H1 (cell line): Measurements from ENCODE around the gene CFLAR. TPM values are rescaled to one million over a fixed set of nuclear protein-coding genes. Genes with fewer than 3 reads are reported as not detected.
"Not testable (repeated sequence)": the region's sequence is repeated elsewhere in the genome, so short reads cannot be mapped to it uniquely, and the experiment has no call there.

Source experiments
- CTCF ChIA-PET: fragments of 300-600 bp; sonication (Branson Sonifier 250); formaldehyde crosslinking; loops from one replicate; lab custom pipeline; 2021; ENCODE audit not compliant: partially characterized antibody; lab: Charles Lee
- POLR2A ChIA-PET: fragments of 300-600 bp; sonication (Branson Sonifier 250); formaldehyde crosslinking; loops from one replicate; lab custom pipeline; 2021; ENCODE audit warnings: inconsistent platforms; ENCODE audit not compliant: partially characterized antibody; lab: Charles Lee
- DNase-seq, 2 experiments: peaks; one replicate each; pipeline versions ENCODE4 v3.0.0 to v3.0.0-alpha.2; 2010 to 2022; ENCODE audit warnings: low spot score in 2 of 2, low read depth in 1 of 2, mixed read lengths in 1 of 2
- FAIRE-seq: peaks from 2 replicates; lab custom pipeline; 2011; peaks lifted over from hg19 to GRCh38; lab: Jason Lieb, UNC
- H2AFZ ChIP-seq: 2 replicates; pipeline ENCODE4 v1.8.1; 2012; ENCODE audit warnings: low read length, inconsistent platforms
- H2AK5ac ChIP-seq: 2 replicates; pipeline ENCODE4 v1.6.1; 2013; ENCODE audit warnings: low read depth, low read length
- H2BK120ac ChIP-seq: replicated peaks from 2 replicates; pipeline ENCODE3; 2013; ENCODE audit warnings: low read depth, low read length, inconsistent platforms
- H2BK12ac ChIP-seq: 2 replicates; pipeline ENCODE4 v1.6.1; 2013; ENCODE audit warnings: low read depth, low read length
- H2BK15ac ChIP-seq: 2 replicates; pipeline ENCODE4 v1.6.1; 2013; ENCODE audit warnings: low read length
- H2BK20ac ChIP-seq: 2 replicates; pipeline ENCODE4 v1.6.1; 2013; ENCODE audit warnings: low read length
- H2BK5ac ChIP-seq: 2 replicates; pipeline ENCODE4 v1.6.1; 2013; ENCODE audit warnings: low read depth, low read length
- H3K14ac ChIP-seq: 2 replicates; pipeline ENCODE4 v1.6.1; 2013; ENCODE audit warnings: inconsistent platforms; ENCODE audit not compliant: insufficient read length
- H3K18ac ChIP-seq: 2 replicates; pipeline ENCODE4 v1.6.1; 2013; ENCODE audit warnings: low read length; ENCODE audit errors: extremely low read depth
- H3K23ac ChIP-seq: 2 replicates; pipeline ENCODE4 v1.6.1; 2013; ENCODE audit warnings: inconsistent platforms; ENCODE audit not compliant: insufficient read length
- H3K23me2 ChIP-seq: 2 replicates; pipeline ENCODE4 v1.6.1; 2013; ENCODE audit warnings: low read depth, low read length
- H3K27ac ChIP-seq: 2 replicates; pipeline ENCODE4 v1.6.1; 2011; ENCODE audit warnings: low read depth, low read length, inconsistent platforms
- H3K27me3 ChIP-seq, 4 experiments: replicated peaks in 1 of 4; 1 replicate in 1 of 4; 2 replicates in 3 of 4; pipeline versions ENCODE4 v1.6.1 to v1.8.1; 2011 to 2013; ENCODE audit warnings: low read length in 3 of 4, mild to moderate bottlenecking in 3 of 4, inconsistent platforms in 2 of 4, mixed read lengths in 2 of 4, moderate library complexity in 1 of 4; ENCODE audit not compliant: control insufficient read depth in 3 of 4, insufficient read depth in 3 of 4; ENCODE audit errors: extremely low read depth in 1 of 4
- H3K36me3 ChIP-seq, 4 experiments: 2 replicates each; pipeline versions ENCODE4 v1.6.1 to v1.8.1; 2011 to 2013; ENCODE audit warnings: mild to moderate bottlenecking in 4 of 4, low read length in 3 of 4, moderate library complexity in 2 of 4, control low read depth in 1 of 4, inconsistent platforms in 1 of 4; ENCODE audit not compliant: insufficient read depth in 4 of 4, control insufficient read depth in 2 of 4
- H3K4ac ChIP-seq: replicated peaks from 2 replicates; pipeline ENCODE3; 2013; ENCODE audit warnings: low read length, low read depth, mixed read lengths, inconsistent platforms; ENCODE audit not compliant: insufficient read length
- H3K4me1 ChIP-seq, 4 experiments: replicated peaks in 1 of 4; 1 replicate in 1 of 4; 2 replicates in 3 of 4; pipeline versions ENCODE4 v1.6.1 to v1.8.1; 2011 to 2013; ENCODE audit warnings: low read length in 3 of 4, inconsistent platforms in 2 of 4, mixed read lengths in 1 of 4; ENCODE audit not compliant: insufficient read depth in 4 of 4, control insufficient read depth in 3 of 4
- H3K4me2 ChIP-seq, 2 experiments: 2 replicates each; pipeline versions ENCODE4 v1.6.1 to v1.8.1; 2011 to 2013; ENCODE audit warnings: low read depth in 2 of 2, low read length in 2 of 2, control low read depth in 1 of 2, inconsistent platforms in 1 of 2, mild to moderate bottlenecking in 1 of 2; ENCODE audit not compliant: insufficient read depth in 1 of 2
- H3K4me3 ChIP-seq, 4 experiments: fragments of 200-600, 300-600 bp in 1 of 4; sonication (generic), shearing (Covaris generic), sonication (Bioruptor Twin) in 1 of 4; 2 replicates each; pipeline versions ENCODE4 v1.5.1 to v1.8.1; 2011 to 2016; ENCODE audit warnings: low read length in 4 of 4, low read depth in 3 of 4, control low read depth in 2 of 4, inconsistent platforms in 2 of 4, mild to moderate bottlenecking in 2 of 4, mixed read lengths in 1 of 4, moderate library complexity in 1 of 4; ENCODE audit not compliant: insufficient read depth in 2 of 4; ENCODE audit errors: extremely low read depth in 1 of 4
- H3K56ac ChIP-seq: replicated peaks from 2 replicates; pipeline ENCODE3; 2013; ENCODE audit warnings: low read depth, mild to moderate bottlenecking, mixed read lengths, low read length, inconsistent platforms; ENCODE audit not compliant: insufficient read length
- H3K79me1 ChIP-seq: 2 replicates; pipeline ENCODE4 v1.6.1; 2013; ENCODE audit warnings: low read depth, low read length, control low read depth
- H3K79me2 ChIP-seq, 2 experiments: 2 replicates each; pipeline versions ENCODE4 v1.6.1 to v1.8.1; 2012 to 2013; ENCODE audit warnings: low read length in 2 of 2, mild to moderate bottlenecking in 2 of 2, inconsistent platforms in 1 of 2; ENCODE audit not compliant: insufficient read depth in 2 of 2, control insufficient read depth in 1 of 2
- H3K9ac ChIP-seq, 4 experiments: replicated peaks in 1 of 4; 1 replicate in 1 of 4; 2 replicates in 3 of 4; pipeline versions ENCODE4 v1.6.1 to v1.8.1; 2011 to 2013; ENCODE audit warnings: low read depth in 3 of 4, low read length in 3 of 4, control low read depth in 2 of 4, mild to moderate bottlenecking in 2 of 4, moderate library complexity in 2 of 4, inconsistent platforms in 1 of 4; ENCODE audit errors: extremely low read depth in 1 of 4
- H3K9me3 ChIP-seq, 2 experiments: 2 replicates each; pipeline versions ENCODE4 v1.6.1 to v1.8.1; 2012 to 2013; ENCODE audit warnings: mild to moderate bottlenecking in 2 of 2, moderate library complexity in 2 of 2, control low read depth in 1 of 2, inconsistent platforms in 1 of 2, low read depth in 1 of 2, low read length in 1 of 2, mixed read lengths in 1 of 2; ENCODE audit not compliant: insufficient read depth in 2 of 2
- H4K20me1 ChIP-seq, 2 experiments: replicated peaks in 1 of 2; 2 replicates each; pipeline versions ENCODE3 to v1.8.1; 2011 to 2013; ENCODE audit warnings: inconsistent platforms in 2 of 2, low read length in 2 of 2, mild to moderate bottlenecking in 1 of 2; ENCODE audit not compliant: insufficient read depth in 2 of 2, control insufficient read depth in 1 of 2
- H4K5ac ChIP-seq: 2 replicates; pipeline ENCODE4 v1.6.1; 2013; ENCODE audit warnings: low read length, low read depth, mixed read lengths, inconsistent platforms; ENCODE audit not compliant: insufficient read length
- H4K8ac ChIP-seq: 2 replicates; pipeline ENCODE4 v1.8.0; 2013; ENCODE audit warnings: mild to moderate bottlenecking, moderate library complexity, low read length, inconsistent platforms; ENCODE audit not compliant: insufficient read depth; ENCODE audit errors: extremely low read depth
- H4K91ac ChIP-seq: replicated peaks from 2 replicates; pipeline ENCODE3; 2013; ENCODE audit warnings: low read length, mixed read lengths, inconsistent platforms; ENCODE audit not compliant: insufficient read length
- TEAD4 ChIP-seq: IDR thresholded peaks from 2 replicates; pipeline ENCODE4 v1.6.1; 2012; ENCODE audit warnings: low read depth, low read length, inconsistent platforms, mixed read lengths
- WGBS, 2 experiments: shearing (Covaris generic) in 1 of 2; methylation state at CpG; one replicate each; pipeline versions ENCODE4 v1.1.6 to v1.1.7; 2013 to 2015; ENCODE audit warnings: low lambda C conversion rate in 2 of 2, mixed read lengths in 2 of 2, inconsistent platforms in 1 of 2, low coverage in 1 of 2, missing lambda C conversion rate in 1 of 2; ENCODE audit not compliant: insufficient replicate concordance in 2 of 2, insufficient coverage in 1 of 2, insufficient read length in 1 of 2; ENCODE audit errors: extremely low coverage in 1 of 2, missing lambda C conversion rate in 1 of 2; 5-methylcytosine and 5-hydroxymethylcytosine counted together
- polyA plus RNA-seq, 7 experiments: library from polyadenylated mRNA; depleted of rRNA in 3 of 7; stranded (reverse) in 5 of 7; unstranded in 2 of 7; fragments of >200 nt in 5 of 7; fragments of 200-250 nt in 2 of 7; gene quantifications; 1 replicate in 5 of 7; 2 replicates in 1 of 7; 4 replicates in 1 of 7; pipeline versions ENCODE4 v1.2.1 to v1.2.3, GENCODE V29; 2011 to 2013; ENCODE audit warnings: missing spikeins in 2 of 7, mixed read lengths in 2 of 7
- total RNA-seq: library from RNA; stranded (reverse); fragmentation: NEBNext Ultra II Directional; extraction: Animal tissue kit (Norgen Biotek cat#: 25700); gene quantifications from 2 replicates; pipeline ENCODE4 v1.2.1, GENCODE V29; 2021

The CFLAR gene
- total and polyA plus RNA-seq, 2 of the 8 experiments (the other 6 are each of a cell fraction or from before 2014, with no cell fraction given) = 1.1 to 3.9 TPM

GRCh38 chr2:201149821-201150165, 33.8 kb downstream of the CFLAR start:
- H3K27ac ChIP-seq, H3K9ac ChIP-seq, H4K8ac ChIP-seq, H3K23me2 ChIP-seq, H3K36me3 ChIP-seq, H4K20me1 ChIP-seq, H3K9me3 ChIP-seq, FAIRE-seq, H3K18ac ChIP-seq, H4K5ac ChIP-seq, H2BK120ac ChIP-seq, H4K91ac ChIP-seq, POLR2A ChIA-PET, H3K4me3 ChIP-seq, H2BK12ac ChIP-seq, H3K56ac ChIP-seq, H3K4me2 ChIP-seq, H3K23ac ChIP-seq: not testable (repeated sequence)
- TF ChIP-seq TEAD4 = peak; percentile 23; the same call in 1 of the 2 replicates
- TF ChIP-seq, all 59 proteins: peak for 1; not testable (repeated sequence) for 58
- H3K27me3 ChIP-seq, H3K79me1 ChIP-seq, H3K14ac ChIP-seq, H2BK15ac ChIP-seq, H3K79me2 ChIP-seq, H2AFZ ChIP-seq, H2BK5ac ChIP-seq, H3K4me1 ChIP-seq, DNase-seq, H2BK20ac ChIP-seq, H2AK5ac ChIP-seq, H3K4ac ChIP-seq: not testable (repeated sequence)
- CTCF ChIA-PET = interaction anchor here (0.6 to 1.1 kb wide), 5 partner anchors 8 to 130 kb away, joined by 3 read pairs; partner anchors contain the start of gene CASP10
- WGBS, 2 experiments = 96% methylated on average over 8 of the region's 8 CpGs; no CpG with 5 or more reads in 1 of the 2 experiments
